GM13976 (cell line): ENCODE measurements around the gene CHD2.

ENCODE experiments used
- DNase-seq: peaks from one replicate; pipeline ENCODE4 v3.0.0; 2012; ENCODE audit warnings: low spot score
- in situ Hi-C: fragments of 300-500 bp; cut with MboI; formaldehyde crosslinking; loops from one replicate; pipeline ENCODE4 v1.12.0; 2022; ENCODE audit warnings: low sequenced_read_pairs, mixed read lengths, inconsistent platforms; ENCODE audit not compliant: unreplicated experiment
- TF ChIP-seq, protein P1 (sequence below): IDR thresholded peaks from 2 replicates; pipeline ENCODE4 v1.5.1; 2012; ENCODE audit warnings: borderline replicate concordance, mild to moderate bottlenecking; ENCODE audit not compliant: insufficient read depth; ENCODE audit errors: extremely low read depth, missing control alignments, control extremely low read depth

The CHD2 gene

DNA sequence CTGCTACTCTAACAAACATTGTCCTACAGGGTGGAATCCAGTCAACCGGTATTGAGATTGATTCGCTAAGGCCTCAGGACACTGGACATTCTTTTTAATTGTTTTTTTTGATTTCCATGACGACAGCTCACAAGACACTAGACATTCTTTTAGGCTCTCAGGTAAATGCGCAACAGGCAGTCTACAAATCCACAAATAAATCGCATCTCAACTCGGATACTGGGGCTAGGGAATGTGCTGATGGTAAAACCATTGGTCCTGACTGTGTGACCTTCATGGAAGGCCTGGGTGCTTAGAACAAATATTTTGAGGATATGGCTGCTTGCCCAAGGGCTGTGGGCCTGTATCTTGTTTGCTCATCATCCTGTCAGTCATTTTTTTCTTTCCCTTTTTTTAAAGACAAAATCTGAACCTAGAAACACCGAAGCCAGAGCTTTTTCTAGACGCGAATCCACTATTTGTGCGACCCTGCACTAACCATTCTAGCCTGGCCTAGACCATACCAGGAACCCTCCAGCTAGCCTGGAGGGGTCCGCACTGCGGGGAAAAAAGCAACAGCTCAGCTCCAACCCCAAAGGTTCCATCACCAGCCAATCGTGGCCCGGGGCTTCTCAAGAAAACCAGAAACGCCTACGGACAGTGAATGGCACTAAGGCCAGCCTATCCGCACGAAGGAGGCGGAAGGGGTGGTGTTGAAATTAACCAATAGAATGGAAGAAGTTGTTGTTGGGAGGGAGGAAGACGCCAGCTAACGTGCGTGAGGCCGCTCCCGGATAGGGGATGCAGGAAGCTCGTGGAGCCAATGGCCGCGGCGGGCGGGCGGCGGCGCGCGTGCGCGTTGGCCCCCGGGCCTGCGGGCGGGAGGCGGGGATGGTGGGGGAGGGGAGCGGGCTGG lies 18.1 kb upstream of the CHD2 start:
- TF ChIP-seq, protein P1, sequence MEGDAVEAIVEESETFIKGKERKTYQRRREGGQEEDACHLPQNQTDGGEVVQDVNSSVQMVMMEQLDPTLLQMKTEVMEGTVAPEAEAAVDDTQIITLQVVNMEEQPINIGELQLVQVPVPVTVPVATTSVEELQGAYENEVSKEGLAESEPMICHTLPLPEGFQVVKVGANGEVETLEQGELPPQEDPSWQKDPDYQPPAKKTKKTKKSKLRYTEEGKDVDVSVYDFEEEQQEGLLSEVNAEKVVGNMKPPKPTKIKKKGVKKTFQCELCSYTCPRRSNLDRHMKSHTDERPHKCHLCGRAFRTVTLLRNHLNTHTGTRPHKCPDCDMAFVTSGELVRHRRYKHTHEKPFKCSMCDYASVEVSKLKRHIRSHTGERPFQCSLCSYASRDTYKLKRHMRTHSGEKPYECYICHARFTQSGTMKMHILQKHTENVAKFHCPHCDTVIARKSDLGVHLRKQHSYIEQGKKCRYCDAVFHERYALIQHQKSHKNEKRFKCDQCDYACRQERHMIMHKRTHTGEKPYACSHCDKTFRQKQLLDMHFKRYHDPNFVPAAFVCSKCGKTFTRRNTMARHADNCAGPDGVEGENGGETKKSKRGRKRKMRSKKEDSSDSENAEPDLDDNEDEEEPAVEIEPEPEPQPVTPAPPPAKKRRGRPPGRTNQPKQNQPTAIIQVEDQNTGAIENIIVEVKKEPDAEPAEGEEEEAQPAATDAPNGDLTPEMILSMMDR: no peak
- in situ Hi-C loops: no loop called here
- DNase-seq: peak; percentile 97

DNA sequence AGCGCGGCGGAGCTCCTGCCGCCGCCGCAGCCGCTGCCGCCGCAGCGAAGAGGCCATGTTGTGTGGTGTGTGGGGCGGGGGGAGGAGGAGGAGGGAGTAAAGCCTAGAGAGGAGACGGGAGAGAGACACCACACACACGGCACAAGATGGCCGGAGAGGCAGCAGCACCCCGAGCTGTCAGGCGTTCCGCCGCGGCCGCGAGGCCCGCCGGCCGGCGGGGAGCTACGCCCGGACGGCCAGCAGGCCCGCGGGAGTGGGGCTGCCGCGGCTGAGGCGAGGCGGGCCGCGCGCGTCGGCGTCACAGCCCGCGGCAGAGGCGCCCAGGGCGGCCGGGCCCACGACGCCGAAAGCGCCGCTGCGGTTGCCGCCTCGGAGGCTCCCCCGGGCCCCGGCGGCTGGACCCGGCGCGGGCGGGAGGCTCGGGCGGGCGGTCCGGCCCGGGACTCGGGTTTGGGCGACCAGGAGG lies 17.4 kb upstream of the CHD2 start:
- in situ Hi-C loops: no loop called here
- no peak for DNase-seq
- TF ChIP-seq, protein P1: no peak

DNA sequence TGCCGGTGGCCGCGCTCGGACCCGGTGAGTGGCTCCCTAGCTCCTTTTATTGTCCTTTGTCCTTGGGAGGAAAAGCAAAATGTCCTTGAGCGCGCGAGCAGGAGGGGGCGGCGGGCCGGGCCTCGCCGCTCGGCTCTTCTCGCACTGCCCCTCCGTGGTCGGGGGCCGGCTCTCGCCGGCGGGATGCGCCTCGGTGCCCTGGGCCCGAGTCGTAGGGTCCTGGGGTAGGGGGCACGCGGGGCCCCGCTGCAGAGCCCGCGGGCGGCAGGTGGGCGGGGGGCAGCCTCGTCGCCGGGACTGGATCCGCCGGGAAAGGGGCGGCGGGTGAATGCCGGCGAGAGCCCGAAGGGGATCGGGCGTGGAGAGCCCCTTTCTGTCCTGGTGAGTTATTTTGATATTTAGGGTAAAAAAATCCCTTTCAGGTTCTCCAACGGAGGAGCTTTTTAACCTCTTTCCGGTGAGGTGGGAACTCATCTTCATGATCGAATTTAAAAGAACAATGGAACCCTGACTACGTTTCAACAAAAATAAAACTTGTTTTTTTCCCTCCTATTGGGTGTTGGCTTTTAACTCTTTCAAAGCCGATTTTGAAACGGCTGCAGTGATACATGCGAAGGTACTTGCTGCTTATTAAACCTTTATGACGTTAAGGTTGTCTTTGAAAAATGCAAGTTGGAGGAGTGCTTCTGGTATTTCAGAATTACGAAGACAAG lies 16.8 kb upstream of the CHD2 start:
- DNase-seq: peak; percentile 40
- in situ Hi-C loops: no loop called here
- TF ChIP-seq, protein P1: no peak

DNA sequence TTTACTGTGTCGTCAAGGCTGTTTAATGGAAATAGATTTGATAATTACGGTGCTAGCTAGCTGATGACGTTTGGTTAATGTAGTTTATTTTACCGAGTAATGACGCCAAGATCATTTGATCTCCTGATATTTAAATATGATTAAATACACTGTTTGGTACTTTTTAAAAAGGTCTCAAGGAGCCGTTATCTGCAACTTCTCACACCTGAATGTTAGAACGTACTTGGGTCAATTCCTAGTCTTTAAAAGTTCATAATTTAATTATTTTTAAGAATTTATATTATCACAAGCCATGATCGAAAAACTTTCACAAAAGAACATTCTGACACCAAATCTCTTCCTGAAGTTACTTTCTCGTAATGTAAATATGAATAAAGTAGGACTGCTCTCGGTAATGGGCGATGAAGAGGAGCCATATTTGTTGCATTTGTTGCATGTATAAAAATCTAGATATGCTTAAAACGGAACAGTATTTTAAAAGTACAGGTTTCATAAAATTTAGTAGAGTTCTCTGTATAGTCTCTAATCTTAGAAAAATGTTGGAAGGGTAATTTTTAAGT lies 16.2 kb upstream of the CHD2 start:
- in situ Hi-C loops: no loop called here
- DNase-seq: no peak
- TF ChIP-seq, protein P1: no peak

DNA sequence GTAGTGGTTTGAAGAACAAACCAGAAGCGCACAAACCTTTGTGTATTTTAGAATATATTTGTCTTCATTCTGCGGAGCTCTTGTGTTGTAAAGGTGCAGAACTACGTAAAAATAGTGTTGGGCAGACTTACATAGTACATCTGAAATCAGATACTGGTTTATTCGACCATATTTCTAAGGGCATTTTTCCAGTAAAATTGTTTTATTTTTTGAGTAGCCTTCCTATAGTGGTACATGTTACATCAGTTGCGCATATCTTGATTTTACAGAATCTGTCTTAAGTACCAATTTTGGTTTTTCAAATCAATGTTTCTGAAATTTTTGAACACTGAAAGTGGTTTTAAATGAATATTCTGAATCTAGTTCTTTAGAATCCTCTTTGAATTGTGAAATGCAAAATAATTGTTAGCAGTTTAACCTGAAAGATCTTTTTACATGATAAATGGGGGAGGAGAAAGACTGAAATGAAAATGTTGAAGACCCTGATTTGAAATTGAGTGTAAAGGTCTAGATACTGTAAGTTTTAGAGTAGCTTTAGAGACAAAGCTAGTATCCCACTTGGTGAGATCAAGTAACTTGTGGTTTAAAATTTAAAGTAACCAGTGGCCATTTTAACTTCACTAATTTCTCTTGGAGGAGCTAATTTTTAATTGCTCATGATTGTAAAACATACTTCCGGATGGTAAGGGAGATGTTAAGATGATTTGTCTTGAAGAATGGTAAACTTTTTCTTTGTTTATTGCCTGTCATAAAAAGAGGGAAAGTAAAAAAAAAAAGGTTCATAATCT lies 15.5 kb upstream of the CHD2 start:
- TF ChIP-seq, protein P1: no peak
- DNase-seq: no peak
- in situ Hi-C loops: no loop called here
